ENCODE results near the gene CDK13.
"Not testable (repeated sequence)": the region's sequence is repeated elsewhere in the genome, so short reads cannot be mapped to it uniquely, and the experiment has no call there.

The CDK13 gene

DNA sequence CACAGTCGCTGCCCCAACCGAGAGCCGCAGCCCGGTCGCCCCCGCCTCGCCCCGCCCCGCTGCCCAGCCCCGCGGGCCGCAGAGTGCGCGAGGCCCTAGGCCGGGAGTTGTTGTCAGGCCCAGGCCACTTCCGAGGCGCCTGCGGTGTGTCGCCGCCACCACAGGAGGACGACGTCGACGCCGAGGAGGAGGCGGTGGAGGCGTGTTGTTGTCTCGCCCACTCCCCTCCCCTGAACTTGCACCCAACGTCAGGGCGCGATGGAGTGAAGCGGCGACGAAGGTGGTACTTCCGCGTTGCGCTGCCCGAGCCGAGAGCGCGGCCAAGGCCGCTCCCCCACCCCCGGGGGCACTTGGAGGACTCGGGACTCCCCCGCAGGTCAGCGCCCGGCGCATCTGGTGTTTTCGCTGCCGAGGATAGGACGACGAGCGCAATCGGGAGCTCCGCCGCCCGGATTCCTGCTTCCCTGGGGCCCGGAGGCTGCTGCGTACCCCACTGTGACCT is at the start of gene CDK13:
Gene CDK13 (plus strand): TSS at position 286 of the 502 bp plus-strand sequence. CDS start 386 bp downstream, outside the sequence.
- DNase-seq: peak; percentile 72

DNA sequence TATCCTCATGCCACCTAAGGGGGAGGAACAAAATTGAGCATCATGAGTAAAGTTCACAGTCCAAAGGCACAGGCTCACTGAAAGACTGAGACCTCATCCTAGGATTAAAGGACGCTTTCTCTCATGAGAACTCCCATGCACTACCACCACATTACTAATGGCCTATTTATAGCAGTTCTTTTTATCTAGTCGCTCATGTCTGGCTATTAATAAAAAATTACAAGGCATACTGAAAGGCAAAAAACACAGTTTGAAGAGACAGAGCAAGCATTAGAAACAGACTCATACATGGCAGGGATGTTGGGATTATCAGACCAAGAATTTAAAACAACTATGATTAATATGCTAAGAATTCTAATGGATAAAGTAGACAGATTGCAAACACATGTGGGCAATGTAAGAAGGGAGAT is 46.0 kb upstream of the CDK13 start:
- no peak for DNase-seq

DNA sequence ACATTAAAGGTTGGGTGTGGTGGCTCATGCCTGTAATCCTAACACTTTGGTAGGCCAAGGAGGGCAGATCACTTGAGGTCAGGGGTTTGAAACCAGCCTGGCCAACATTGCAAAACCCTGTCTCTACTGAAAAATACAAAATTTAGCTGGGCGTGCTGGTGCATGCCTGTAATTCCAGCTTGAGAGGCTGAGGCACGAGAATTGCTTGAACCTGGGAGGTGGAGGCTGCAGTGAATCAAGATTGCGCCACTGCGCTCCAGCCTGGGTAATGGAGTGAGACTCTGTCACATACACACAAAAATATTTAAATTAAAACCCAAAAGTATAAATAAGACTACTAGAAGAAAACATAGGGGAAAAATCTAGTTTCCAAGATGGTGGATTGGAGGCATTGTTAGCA is 41.9 kb upstream of the CDK13 start:
- no peak for DNase-seq

DNA sequence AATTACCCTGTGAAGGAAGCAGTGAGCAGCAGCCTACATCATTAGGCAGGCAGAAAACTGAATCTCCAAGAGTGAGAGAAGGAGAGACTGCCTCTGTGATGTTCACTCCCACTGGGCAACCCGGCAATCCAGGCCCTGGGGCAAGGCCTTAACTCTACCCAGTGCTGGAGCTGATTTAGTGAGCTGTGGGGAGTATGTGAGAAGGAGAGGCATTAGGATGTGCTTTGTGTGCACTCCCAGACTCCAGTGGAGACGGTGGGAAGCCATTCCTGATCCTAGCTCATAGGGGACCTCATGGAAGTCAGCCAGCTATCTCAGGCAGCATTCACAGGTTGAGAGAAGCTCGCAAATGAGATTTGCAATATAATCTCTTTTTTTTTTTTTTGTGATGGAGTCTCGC is 41.1 kb upstream of the CDK13 start:
- no peak for DNase-seq

DNA sequence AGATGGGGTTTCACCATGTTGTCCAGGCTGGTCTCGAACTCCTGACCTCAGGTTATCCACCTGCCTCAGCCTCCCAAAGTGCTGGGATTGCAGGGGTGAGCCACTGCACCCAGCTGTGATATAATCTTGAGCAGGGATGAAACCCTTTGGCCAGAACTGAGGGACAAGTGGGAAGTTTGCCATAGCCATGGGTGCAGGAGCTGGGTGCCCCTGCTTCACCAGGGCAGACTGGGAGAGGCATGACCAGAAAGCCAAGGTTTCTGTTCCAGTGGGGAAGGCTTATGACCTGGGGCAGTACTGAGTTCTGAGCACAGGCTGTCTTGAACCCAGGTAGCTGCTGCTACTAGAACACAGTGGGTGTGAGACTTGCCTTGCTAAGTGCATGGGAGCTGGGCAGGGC is 40.5 kb upstream of the CDK13 start:
- DNase-seq: no peak

DNA sequence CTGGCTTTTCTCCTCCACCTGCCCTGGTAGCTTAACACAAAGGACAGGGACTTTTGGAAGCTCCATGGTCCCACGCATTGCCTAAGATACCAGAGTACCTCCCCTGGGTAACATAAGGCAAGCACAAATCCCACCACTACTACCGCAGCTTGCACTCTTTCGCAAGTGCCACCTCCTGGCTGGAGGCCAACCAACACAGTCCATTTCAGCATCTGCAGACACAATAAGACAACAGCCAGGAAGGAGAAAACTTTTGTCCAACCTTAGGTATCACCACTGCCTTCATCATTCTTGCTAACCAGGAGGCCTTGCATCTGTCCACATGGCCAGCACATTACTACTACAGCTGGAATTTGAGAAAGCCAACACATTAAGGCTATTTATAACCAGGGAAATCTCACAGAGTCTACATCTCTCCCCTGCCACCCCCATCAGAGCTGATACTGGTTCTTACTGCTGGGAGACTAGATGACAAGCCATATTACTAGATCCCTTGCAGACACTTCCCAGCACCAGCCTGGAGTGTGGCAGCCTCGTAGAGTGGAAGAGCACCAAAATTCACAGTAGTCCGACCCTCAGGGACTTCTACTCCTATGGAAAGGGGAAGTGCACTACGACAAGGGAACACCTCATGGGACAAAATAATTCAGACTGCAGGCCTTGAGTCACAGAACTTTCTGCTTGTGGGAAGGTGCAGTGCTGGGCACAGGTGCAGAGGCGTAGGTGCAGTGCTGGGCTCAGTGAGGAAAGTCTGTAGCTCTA is 39.8 kb upstream of the CDK13 start:
- DNase-seq: no peak

DNA sequence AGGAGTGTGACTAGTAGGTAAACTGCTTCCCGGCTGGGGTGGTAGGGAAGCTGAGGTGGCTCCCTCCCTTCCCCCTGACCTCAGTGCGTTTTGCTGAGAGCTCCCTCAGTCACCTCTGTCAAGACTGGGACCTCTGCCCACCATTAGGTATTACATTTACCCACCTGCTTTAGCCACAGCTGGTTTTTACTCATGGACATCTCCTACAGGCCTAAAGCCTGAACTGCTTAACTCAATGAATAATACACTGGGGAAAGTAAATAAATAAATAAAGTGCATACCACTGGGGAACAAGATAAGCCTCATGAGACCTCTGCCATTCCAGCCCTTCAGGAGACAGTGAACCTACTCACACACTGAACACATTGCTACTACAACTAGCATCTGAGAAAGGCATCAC is 38.9 kb upstream of the CDK13 start:
- DNase-seq: no peak

DNA sequence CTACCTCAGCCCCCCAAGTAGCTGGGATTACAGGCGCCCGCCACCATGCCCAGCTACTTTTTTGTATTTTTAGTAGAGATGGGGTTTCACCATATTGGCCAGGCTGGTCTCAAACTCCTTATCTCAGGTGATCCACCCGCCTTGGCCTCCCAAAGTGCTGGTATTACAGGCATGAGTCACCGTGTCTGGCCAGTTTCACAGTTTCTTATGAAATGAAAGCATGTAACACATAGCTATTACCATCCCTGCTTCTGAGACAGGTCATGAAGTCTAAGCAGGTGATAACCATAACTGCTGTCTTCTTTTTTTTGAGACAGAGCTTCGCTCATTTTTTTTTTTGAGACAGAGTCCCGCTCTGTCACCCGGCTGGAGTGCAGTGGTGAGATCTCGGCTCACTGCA is 34.2 kb upstream of the CDK13 start:
- DNase-seq: not testable (repeated sequence)

DNA sequence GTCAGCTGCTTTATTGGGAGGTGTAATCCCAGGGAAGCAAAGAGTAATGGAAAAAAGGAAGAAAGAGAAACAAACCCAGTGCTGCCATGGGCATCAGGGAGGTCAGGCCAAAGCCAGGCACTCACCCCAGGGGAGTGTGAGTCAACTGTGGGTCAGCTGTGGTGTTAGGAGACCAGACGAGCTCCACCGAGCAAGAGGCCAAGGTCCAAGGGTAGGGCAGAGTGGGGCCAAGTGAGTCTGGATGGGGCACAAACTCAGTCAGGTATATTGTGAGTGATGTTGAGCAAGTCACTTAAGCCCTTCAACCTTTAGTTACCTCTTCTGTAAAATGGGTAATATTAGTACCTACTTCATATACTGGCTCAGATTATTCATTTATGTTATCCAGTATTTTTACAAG is 30.4 kb upstream of the CDK13 start:
- no peak for DNase-seq

DNA sequence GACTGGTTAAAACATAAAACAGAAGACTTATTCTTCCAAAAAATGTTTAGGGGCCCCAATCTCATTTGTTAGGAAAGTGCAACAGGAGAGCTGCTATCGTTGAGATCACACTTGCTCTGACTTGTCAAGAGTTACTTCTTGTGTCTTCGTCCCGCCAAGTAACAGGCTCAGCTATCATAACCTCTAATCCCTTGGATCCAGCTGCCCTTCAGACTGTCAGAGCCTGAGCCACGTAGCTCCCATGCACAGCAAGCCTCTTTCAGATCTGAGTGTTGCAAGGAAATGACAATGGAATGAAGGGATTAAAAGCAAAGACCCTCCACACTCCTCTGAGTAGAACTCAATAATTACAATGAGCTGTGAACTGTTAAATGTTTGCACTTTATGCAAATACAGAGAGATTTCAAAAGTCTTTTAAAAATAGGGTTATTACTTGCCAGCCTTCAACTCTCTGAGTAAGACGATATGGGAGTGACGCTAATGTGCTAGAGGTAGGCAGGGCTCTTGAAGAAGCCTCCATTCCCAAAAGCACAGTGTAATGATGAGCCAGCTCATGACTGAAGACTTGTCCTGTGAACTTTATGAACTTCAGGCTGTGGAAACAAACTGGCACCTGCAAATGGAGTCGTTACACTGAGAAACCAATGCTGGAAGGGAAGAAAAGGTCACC is 28.4 kb upstream of the CDK13 start:
- DNase-seq: no peak

DNA sequence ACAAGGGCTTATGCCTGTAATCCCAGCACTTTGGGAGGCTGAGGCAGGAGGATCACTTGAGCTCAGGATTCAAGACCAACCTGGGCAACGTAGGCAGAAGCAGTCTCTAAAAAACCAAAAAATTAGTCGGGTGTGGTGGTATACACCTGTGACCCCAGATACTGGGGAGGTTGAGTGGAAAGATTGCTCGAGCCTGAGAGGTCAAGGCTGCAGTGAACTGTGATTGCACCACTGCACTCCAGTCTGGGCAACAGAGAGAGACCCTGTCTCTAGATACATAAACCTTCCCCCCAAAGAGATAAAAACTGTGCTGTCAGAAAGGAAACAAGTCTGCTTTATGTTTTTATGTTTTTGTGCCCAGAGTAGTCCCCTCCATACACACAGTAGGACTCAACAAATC is 27.5 kb upstream of the CDK13 start:
- no peak for DNase-seq

DNA sequence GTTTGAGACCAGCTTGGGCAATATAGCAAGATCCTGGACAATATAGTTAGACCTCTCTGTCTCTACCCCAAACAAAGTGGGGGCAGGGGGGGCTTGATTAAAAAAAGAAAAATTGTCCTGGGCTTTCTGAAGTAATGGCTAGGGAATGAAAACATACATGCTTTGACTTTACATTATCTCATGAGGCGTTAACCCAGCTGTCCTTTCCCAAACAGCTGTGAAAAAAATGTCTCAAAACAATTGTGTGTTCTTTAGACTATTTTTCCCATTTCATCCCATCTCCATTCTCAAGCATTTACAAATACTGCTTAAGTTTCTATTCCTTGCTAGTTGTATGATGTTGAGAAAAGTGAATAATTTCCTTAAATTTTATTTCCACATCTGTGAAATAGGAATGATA is 27.0 kb upstream of the CDK13 start:
- no peak for DNase-seq

DNA sequence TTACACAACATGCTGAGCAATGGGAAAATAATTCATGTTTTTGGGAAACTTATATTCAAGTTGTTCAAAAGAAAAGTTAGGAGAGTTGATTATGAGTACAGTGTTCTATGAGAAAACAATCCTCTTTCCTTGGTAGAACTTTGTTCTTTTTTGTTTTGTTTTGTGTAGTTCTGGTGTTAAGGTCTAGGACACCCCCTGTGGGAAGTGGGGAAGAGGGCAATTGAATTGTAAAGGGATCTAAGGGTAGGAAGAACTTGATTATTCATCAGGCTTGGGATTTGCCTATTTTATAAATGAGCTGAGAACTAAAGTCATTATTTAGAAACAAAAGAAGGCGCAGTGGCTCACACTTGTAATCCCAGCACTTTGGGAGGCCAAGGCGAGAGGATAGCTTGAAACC is 25.9 kb upstream of the CDK13 start:
- DNase-seq: no peak

DNA sequence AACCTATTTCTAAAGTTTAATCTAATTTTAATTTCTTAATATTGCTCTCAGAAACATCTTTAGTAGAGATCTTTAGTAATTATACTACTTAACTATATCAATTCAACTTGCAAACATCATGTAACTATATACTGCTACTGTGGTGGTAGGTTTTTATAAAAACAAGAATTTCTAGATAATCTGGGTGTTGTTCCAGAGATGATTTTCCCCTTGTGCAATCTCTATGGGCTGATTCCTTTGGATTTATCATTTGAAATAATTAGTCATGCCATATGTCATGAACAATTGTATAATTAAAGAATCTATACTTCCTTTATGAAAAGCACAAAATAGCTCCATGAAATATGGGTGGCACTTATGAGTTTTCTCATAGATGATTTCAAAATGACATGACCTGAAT is 23.9 kb upstream of the CDK13 start:
- DNase-seq: no peak

DNA sequence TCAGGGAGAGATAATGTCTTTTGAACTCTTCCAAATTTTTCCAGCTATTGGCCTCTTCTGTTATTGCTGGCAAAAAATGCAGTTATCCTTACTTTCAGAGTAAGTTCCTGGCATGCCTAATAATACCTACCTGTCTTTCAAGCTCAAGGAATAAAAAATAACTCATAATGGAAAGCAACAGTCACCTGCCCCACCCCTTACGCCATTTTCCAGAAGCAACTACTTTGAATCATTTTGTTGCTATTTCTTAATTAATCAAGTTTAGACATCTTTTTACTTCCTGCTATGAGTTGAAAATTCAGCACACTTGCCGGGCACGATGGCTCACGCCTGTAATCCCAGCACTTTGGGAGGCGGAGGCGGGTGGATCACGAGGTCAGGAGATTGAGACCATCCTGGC is 23.0 kb upstream of the CDK13 start:
- DNase-seq: no peak

DNA sequence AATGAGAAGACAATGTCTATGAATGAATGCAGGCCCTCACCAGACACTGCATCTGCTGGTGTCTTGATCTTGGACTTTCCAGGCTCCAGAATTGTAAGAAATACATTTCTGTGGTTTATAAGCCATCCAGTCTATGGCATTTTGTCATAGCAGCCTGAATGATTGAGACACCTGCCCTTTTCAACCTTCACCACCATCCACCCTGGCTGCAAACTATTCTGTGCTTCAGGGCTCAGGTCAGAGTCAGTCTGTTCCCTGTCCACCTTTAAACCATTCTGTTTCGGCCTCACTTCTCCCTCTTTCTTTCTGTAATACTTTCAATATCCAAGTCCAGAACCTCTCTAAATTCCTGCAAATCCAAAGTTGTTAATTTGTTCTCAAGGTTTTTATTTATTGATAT is 15.9 kb upstream of the CDK13 start:
- DNase-seq: no peak

DNA sequence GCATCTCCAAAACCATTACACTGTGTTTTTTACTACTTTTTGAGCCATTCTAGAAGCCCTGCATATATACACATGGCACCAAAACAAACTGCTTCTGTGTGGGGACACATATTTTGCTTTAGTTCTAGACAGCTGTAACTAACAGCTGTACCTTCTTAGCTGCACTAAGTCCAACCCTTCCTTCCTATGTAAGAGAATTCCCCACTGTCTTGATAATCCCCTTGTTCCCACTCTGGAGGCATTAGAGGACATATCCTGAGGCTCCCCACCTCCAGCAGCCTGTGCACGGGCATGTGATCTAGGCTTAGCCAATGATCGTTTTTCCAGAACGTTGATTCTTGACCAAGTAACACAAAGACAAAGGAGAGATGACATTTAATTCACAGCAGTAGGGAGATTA is 13.3 kb upstream of the CDK13 start:
- DNase-seq: no peak

DNA sequence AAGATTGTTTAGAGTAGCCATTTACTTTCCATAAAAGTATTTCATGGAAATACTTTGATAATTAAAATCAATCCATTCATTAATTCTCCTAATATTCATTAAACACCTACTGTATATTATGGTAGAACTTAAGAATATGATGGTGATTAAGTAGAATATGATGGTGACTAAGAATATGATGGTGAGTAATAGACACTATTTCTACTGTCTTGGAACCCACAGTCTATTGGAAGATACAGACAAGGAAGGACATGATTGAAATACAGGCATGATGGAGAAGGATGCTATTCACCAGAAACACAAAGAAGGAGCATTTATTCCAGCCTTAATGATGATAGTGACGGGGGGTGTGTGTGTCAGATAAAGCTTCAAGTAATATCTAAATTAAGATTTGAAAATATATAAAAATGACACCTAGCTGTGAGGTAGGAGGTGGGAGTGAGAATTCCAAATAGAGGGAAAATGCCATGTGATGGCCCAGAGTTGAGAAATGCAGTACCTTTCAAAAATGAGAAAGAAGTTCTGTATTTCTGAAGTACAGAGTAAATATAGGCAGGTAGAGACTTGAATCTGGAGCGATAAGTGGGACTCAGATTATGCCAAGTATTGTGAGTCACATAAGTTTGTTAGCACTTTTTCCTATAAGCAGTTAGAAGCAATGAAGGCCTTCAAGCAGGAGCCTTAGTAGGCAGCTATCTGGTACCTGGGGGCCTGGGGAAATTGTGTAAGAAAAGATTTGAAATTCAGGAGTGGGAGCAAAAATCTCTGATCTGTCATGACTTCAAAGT is 12.5 kb upstream of the CDK13 start:
- DNase-seq: no peak

DNA sequence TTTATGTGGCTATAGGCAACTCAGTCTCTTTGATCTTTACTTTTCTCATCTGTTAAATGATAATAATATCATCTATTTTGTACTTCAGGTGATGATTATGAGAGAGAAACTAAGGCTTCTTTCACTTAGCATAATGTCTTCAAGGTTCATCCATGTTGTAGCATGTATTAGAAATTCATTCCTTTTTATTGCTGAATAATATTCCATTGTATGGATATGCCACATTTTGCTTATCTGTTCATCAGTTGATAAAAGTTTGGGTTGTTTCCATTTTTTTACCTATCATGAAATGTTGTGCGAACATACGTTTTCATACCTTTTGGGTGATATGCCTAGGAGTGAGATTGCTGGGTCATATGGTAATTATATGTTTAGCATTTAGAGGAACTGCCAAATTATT is 7.2 kb upstream of the CDK13 start:
- DNase-seq: no peak

DNA sequence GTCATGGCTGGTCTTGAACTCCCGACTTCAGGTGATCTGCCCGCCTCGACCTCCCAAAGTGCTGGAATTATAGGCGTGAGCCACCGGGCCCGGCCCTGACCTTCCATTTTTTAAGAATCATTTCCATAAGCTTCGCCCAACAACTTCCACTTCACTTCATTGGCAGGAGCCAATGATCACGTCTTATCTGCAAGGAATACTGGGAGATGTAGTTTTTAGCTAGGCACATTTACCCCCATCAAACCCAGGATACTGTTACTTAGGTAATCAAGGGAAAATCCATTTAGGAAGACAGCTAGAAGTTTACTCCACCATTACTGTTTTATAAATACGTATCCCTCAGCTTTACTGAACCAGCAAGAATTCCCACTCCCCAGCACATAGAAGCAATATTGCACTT is 3.4 kb upstream of the CDK13 start:
- no peak for DNase-seq

DNA sequence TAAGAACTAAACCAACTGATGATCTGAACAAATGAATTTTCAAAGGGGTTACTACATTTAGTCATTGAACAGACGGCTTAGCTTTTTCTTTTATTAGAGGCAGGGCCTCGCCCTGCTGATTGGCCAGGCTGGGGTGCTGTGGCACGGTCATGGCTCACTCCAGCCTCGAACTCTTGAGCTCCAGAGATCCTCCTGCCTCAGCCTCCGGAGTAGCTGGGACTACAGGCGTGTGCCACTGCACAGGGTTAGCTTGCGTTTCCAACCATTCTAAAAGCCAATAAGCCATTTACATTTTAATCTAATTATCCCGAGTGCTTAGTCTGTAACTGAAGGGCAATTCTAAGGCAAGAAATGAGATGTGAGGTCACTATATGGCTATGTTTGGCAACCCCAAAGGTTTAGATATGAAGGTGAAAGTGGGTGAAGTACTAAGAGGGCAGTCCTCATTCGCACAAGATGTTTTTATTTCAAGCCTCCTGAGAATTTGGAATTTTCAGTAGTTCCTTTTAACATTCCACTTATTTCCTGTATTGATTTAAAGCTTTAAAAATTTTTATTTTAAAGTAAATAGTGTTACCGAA is 1.6 kb upstream of the CDK13 start:
- no peak for DNase-seq

DNA sequence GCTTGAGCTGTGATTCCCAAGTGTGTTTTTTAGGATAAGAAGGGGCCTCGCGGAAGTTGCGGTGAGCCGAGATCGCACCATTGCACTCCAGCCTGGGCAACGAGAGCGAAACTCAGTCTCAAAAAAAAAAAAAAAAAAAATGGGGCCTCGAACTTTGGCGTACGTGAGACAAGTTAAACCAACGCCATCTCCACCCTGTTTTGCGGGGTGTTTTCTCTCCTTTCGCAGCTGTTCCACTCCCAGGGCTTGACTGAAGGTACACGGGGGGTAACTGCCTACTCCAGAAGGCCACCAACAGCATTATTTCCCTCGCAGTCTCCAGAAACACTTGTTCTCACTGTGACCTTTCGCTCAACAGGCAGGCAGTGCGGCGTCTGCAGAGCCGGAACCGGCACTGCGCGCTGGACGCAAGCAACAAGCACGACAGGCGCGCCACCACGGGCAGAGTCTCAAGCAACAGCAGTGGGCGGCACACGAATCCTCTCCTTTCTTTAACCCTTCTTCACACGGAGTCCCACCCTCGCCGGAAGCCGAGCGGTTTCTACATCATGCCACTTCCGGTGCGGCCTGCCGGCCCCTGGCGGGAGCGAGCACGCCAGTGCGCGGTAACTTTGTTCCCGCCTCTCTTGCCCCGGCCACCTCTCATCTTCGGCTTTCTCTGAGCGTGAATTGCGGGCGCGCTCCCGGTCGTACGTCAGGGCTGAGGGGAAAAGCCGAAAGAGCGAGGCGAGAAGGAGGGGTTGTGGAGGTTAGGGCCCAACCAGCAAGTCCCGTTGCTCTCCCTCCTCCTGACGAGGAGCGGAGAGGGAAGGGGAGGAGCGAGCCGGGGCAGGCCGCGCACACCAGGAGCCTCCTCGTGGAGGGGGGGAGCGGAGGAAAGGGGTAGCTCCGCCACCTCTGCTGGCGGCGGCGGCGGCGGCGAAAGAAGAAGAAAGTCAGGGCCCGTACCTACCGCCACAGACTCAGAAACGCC is 814 bp upstream of the CDK13 start:
- DNase-seq: peak; percentile 99
